Colonic mucosa (tissue), 4 donors: ENCODE data around the gene KCNJ4. TPM values are rescaled to one million over a fixed set of nuclear protein-coding genes. Genes with fewer than 3 reads are reported as not detected.

Experiments
- DNase-seq: peaks from one replicate; pipeline ENCODE4 v3.0.0-alpha.2; 2020
- H3K27ac ChIP-seq: fragments of 200-600 bp; one replicate; pipeline ENCODE4 v1.8.0; 2021
- H3K27me3 ChIP-seq: fragments of 200-600 bp; one replicate; pipeline ENCODE4 v1.8.0; 2021
- H3K36me3 ChIP-seq: fragments of 200-600 bp; one replicate; pipeline ENCODE4 v1.8.0; 2021
- H3K4me1 ChIP-seq: fragments of 200-600 bp; one replicate; pipeline ENCODE4 v1.8.0; 2021; ENCODE audit warnings: mild to moderate bottlenecking
- H3K4me3 ChIP-seq: fragments of 200-600 bp; one replicate; pipeline ENCODE4 v1.8.0; 2021
- H3K9ac ChIP-seq, 2 donors: one replicate each; pipeline ENCODE4 v1.7.0; 2013; ENCODE audit warnings: control low read depth in 2 of 2, low read depth in 2 of 2, low read length in 2 of 2
- H3K9me3 ChIP-seq: fragments of 200-600 bp; one replicate; pipeline ENCODE4 v1.8.0; 2021
- CTCF ChIP-seq: fragments of 200-600 bp; IDR thresholded peaks from one replicate; pipeline ENCODE4 v1.8.0; 2022; ENCODE audit warnings: antibody characterized with exemption, mild to moderate bottlenecking
- intact Hi-C: fragments of 100-400 bp; cut with DNase I; formaldehyde crosslinking; loops from one replicate; pipeline ENCODE4 v1.14.1; 2022
- total RNA-seq, 2 donors: library from RNA; stranded (reverse); fragmentation: NEBNext Ultra II Directional in 1 of 2; extraction: Animal tissue kit (Norgen Biotek cat#: 25700) in 1 of 2; gene quantifications; one replicate each; pipeline ENCODE4 v1.2.1, GENCODE V29; 2021
- donor health status: healthy.
- donor health status: DM: no; HTN: no; CAD: no.
- donor health status: DM: no; HTN: no; CAD: no.

KCNJ4 gene
- total RNA-seq, 2 donors from 2014 or later, result not detected

DNA sequence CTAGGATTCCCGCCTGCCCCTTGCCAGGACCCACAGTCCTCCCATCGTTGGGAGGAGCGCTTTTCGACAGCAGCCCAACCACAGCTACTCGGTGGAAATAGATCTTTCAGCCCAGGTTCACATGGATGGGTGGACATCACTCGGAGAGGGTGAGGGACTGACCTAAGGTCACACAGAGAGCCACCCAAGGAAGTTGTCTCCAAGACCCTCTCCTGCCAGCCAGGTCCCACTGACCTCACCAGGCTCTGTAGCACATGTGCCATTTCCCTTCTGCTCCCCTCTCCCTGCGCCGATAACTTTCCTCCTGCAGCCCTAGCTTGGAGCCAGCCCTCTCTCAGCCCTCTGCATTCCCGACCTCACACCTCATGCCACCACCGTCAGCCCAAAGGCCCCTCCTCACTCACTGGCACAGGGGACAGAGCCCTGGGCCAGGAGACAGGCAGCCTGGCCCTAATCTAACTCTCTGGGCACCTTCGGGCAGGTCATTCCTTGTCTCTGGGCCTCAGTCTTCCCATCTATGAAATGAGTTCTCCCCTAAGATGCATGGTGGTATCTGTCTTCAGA is 4.7 kb downstream of the KCNJ4 start:
- no peak overlapping the region for H3K4me3 ChIP-seq
- H3K4me1 ChIP-seq, result no peaks in the 10 kb centered on the region
- DNase-seq, result no peak
- no peaks in the 10 kb centered on the region for H3K9me3 ChIP-seq
- no peaks in the 10 kb centered on the region for H3K36me3 ChIP-seq
- H3K27ac ChIP-seq, result no peak overlapping the region
- TF ChIP-seq CTCF, result no peak
- H3K9ac ChIP-seq, result no peak overlapping the region
- intact Hi-C loops, result no loop called here
- peaks cover 28% of the 10 kb centered on the region for H3K27me3 ChIP-seq

DNA sequence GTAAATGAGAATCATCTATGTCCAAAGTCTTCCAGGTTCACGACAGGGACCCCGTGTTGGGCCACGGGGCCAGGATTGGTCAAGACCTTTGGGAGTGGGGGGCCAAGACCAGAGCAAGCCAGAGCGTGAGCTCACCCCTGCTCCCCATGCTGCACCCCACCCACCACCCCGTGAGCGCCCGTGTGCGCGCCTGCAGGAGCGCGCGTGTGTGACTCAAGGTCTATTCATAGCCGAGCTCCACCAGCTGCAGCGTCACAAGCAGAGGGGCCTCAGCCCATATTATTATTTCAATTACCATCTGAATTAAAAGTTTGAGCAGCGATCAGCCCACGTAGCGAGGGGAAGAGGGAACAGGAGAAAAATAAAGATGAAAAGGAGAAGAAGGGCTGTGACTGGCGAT is 5.2 kb downstream of the KCNJ4 start:
- Histone ChIP-seq H3K27ac (no peak overlapping the region), H3K4me3 (no peak overlapping the region), H3K9me3 (no peaks in the 10 kb centered on the region), H3K4me1 (no peaks in the 10 kb centered on the region), H3K9ac (no peak overlapping the region), H3K36me3 (no peaks in the 10 kb centered on the region), H3K27me3 (peaks cover 27% of the 10 kb centered on the region)
- TF ChIP-seq CTCF, result no peak
- intact Hi-C loops, result no loop called here
- no peak for DNase-seq

GRCh38 chr22:38448945-38449745 is 5.9 kb downstream of the KCNJ4 start:
- TF ChIP-seq CTCF, result no peak
- no peaks in the 10 kb centered on the region for H3K9me3 ChIP-seq
- no peaks in the 10 kb centered on the region for H3K36me3 ChIP-seq
- no peak overlapping the region for H3K27ac ChIP-seq
- no peaks in the 10 kb centered on the region for H3K4me1 ChIP-seq
- H3K9ac ChIP-seq, result no peak overlapping the region
- DNase-seq, result no peak
- H3K4me3 ChIP-seq, result no peak overlapping the region
- intact Hi-C loops, result no loop called here
- H3K27me3 ChIP-seq, result peaks cover 20% of the 10 kb centered on the region

GRCh38 chr22:38446018-38446601 is 8.9 kb downstream of the KCNJ4 start:
- DNase-seq, result no peak
- H3K9ac ChIP-seq, result no peak overlapping the region
- no peak overlapping the region for H3K4me3 ChIP-seq
- H3K27me3 ChIP-seq, result peaks cover 5% of the 10 kb centered on the region
- no peak for TF ChIP-seq CTCF
- intact Hi-C loops, result no loop called here
- no peak overlapping the region for H3K27ac ChIP-seq
- H3K4me1 ChIP-seq, result no peaks in the 10 kb centered on the region
- no peaks in the 10 kb centered on the region for H3K36me3 ChIP-seq
- no peaks in the 10 kb centered on the region for H3K9me3 ChIP-seq

- intact Hi-C loops, result no loop called here
- no peaks in the 10 kb centered on the region for H3K36me3 ChIP-seq
- no peaks in the 10 kb centered on the region for H3K4me1 ChIP-seq
- DNase-seq, result no peak
- no peak overlapping the region for H3K27ac ChIP-seq
- no peak overlapping the region for H3K9ac ChIP-seq
- no peaks in the 10 kb centered on the region for H3K27me3 ChIP-seq
- no peak for TF ChIP-seq CTCF
- no peaks in the 10 kb centered on the region for H3K9me3 ChIP-seq
- H3K4me3 ChIP-seq, result no peak overlapping the region
Observed at GRCh38 chr22:38444783-38445182, 10.2 kb downstream of the KCNJ4 start.
